Pancreas (tissue), 10 donors: ENCODE measurements around the gene PTPRS. TPM values are rescaled to one million over a fixed set of nuclear protein-coding genes. Genes with fewer than 3 reads are reported as not detected.

Experiments used
- ATAC-seq, 4 donors: fragments of 200-7000 bp; cut with Tn5 transposase; one replicate each; pipeline versions ENCODE4 v1.8.0 to v1.9.1; 2020; ENCODE audit warnings: mild to moderate bottlenecking in 4 of 4, moderate library complexity in 4 of 4
- DNase-seq, 6 donors: peaks; one replicate each; pipeline ENCODE4 v3.0.0-alpha.2; 2020
- FAIRE-seq: peaks from 2 replicates; lab custom pipeline; 2012; peaks lifted over from hg19 to GRCh38; lab: Jason Lieb, UNC
- H3K27ac ChIP-seq, 4 donors: fragments of 200-600 bp; sonication (generic); 1 replicate in 3 of 4; 2 replicates in 1 of 4; pipeline versions ENCODE4 v1.5.0 to v1.8.0; 2020
- H3K27me3 ChIP-seq, 4 donors: fragments of 200-600 bp; one replicate each; pipeline ENCODE4 v1.8.0; 2021
- H3K36me3 ChIP-seq, 3 donors: fragments of 200-600 bp; sonication (generic) in 1 of 3; one replicate each; pipeline versions ENCODE4 v1.5.0 to v1.8.0; 2020 to 2021
- H3K4me1 ChIP-seq, 3 donors: fragments of 200-600 bp; one replicate each; pipeline ENCODE4 v1.8.0; 2021
- H3K4me3 ChIP-seq, 4 donors: fragments of 200-600 bp; sonication (generic) in 2 of 4; one replicate each; pipeline versions ENCODE4 v1.5.0 to v1.8.0; 2020 to 2021
- H3K9me3 ChIP-seq, 4 donors: fragments of 200-600 bp; one replicate each; pipeline ENCODE4 v1.8.0; 2021
- WGBS, 2 donors: extraction: QIAGEN DNeasy Blood & Tissue Kit; methylation state at CpG; one replicate each; pipeline ENCODE4 v1.1.7; 2013; 5-methylcytosine and 5-hydroxymethylcytosine counted together
- intact Hi-C, 3 donors: fragments of 100-400 bp; cut with DNase I; formaldehyde crosslinking; loops; one replicate each; pipeline versions ENCODE4 v1.11.1 to v1.14.2; 2022
- polyA plus RNA-seq, 2 donors: library from polyadenylated mRNA; stranded (reverse); fragments of 200-250 nt; gene quantifications; one replicate each; pipeline ENCODE4 v1.2.3, GENCODE V29; 2013
- total RNA-seq, 6 donors: library from RNA; stranded (reverse); fragmentation: NEBNext Ultra II Directional in 4 of 6; extraction: Animal tissue kit (Norgen Biotek cat#: 25700) in 4 of 6; gene quantifications; one replicate each; pipeline versions ENCODE4 v1.2.1 to v1.2.4, GENCODE V29; 2021 to 2023
- TF ChIP-seq, protein P1 (sequence below), 4 donors: fragments of 200-600 bp; sonication (generic) in 3 of 4; IDR thresholded peaks; one replicate each; pipeline versions ENCODE4 v1.5.0 to v1.8.0; 2021; ENCODE audit warnings: antibody characterized with exemption in 4 of 4
- donor health status: healthy with polysubstance abuse.
- donor health status: DM: no; HTN: no; CAD: no; lungs with moderate emphysema.
- donor health status: DM: no; HTN: no; CAD: no.
- donor health status: control.
- donor health status: control.
- donor health status: Bipolar disorder and iron deficiency.
- donor health status: DM: yes; HTN: yes; CAD: no.
- donor health status: DM: no; HTN: no; CAD: no.
- donor health status: DM: no; HTN: no; CAD: no.
- donor health status: DM: yes; HTN: yes; CAD: no.

Gene PTPRS
- total and polyA plus RNA-seq, 8 donors, result 14.8 to 91.2 (median 69.4) TPM

DNA sequence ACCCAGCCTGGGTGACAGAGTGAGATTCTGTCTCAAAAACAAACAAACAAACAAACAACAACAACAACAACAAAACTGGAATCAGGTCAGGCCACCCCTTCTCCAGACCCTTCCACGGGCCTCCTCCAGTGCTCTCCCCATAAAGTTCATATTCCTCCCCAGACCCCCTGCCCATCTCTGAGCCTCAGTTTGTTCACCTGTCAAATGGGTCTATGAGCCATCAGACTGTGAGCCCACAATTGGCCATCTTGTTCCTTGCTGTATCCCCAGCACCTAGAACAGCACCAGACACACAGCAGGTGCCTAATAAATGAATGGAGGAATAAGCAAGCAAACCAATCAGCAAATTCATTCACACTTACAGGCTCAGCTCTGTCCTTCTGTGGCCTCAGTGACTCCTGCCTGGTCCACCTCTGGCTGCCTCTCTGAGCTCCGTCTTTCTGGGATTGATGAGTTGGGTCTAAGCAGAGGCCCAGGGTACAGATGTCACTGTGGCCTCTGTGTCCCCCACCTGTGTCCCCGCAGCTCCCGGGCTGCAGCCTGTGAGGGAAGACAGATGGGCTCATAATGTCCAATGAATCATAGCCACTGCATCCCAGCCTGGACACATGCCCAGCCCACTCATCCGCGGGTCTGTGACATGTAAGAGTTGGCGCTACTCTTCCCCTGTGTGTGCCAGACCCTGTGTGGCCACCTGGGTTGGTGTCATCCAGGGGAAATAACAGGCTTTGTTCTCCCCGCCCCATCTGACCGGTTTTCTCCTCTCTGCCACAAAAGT lies 19.6 kb upstream of the PTPRS start:
- Histone ChIP-seq H3K4me1 (no peaks in the 10 kb centered on the region), H3K4me3 (no peak overlapping the region), H3K9me3 (no peaks in the 10 kb centered on the region), H3K27me3 (no peaks in the 10 kb centered on the region), H3K27ac (no peak overlapping the region), H3K36me3 (no peaks in the 10 kb centered on the region)
- peak in 3 of 4 donors; percentile 14 to 59 (median 41) for ATAC-seq
- DNase-seq, result peak in 1 of 6 donors; percentile 25
- intact Hi-C loops, result no loop called here
- TF ChIP-seq, protein P1, sequence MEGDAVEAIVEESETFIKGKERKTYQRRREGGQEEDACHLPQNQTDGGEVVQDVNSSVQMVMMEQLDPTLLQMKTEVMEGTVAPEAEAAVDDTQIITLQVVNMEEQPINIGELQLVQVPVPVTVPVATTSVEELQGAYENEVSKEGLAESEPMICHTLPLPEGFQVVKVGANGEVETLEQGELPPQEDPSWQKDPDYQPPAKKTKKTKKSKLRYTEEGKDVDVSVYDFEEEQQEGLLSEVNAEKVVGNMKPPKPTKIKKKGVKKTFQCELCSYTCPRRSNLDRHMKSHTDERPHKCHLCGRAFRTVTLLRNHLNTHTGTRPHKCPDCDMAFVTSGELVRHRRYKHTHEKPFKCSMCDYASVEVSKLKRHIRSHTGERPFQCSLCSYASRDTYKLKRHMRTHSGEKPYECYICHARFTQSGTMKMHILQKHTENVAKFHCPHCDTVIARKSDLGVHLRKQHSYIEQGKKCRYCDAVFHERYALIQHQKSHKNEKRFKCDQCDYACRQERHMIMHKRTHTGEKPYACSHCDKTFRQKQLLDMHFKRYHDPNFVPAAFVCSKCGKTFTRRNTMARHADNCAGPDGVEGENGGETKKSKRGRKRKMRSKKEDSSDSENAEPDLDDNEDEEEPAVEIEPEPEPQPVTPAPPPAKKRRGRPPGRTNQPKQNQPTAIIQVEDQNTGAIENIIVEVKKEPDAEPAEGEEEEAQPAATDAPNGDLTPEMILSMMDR (IDR thresholded peaks at IDR 0.05), result no peak
- 30 to 33% methylated on average over 9 of the region's 9 CpGs for WGBS, 2 donors
- FAIRE-seq, result no peak

DNA sequence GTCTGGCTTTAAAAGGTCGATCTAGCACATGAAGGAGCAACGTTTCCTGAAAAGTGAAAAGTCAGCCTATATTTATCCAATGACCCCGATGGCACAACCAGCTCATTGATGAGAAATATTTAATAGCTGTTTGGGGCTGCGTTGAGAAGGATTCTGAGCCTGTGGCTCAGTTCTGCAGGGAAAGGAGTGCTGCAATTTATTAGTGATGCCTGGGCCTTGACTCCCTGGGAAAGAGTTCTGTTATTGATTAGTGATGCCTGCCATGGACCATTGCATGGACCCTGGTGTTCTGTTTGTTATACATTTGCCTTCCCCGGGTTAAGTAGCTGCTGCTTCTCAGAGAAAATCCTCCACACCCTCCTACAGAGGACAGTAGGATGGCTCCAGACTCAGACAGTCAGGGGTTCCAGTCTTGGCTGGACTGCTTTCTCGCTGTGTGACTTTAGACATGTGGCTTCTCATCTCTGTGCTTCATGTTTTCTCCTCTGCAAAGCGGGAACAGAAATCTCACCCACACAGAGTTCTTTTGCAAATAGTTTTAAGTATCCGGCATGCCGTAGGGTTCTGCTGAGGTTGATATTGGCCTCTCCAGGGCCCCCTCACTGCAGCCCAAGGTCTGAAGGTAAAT lies 17.7 kb upstream of the PTPRS start:
- no peak for FAIRE-seq
- 54 to 61% methylated on average over 9 of the region's 9 CpGs for WGBS, 2 donors

DNA sequence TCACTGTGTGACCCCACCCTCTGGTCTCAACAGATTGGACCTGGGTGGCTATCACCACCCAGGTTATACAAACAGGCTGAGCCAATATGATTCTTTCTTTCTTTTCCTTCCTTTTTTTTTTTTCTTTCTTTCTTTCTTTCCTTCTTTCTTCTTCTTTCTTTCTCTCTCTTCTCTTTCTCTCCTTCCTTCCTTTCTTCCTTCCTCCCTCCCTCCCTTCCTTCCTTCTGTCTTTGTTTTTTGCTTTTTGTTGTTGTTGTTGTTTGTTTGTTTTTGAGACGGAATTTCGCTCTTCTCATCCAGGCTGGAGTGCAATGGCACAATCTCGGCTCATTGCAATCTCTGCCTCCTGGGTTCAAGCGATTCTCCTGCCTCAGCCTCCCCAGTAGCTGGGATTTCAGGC lies 17.0 kb upstream of the PTPRS start:
- no peak overlapping the region for H3K27ac ChIP-seq
- H3K36me3 ChIP-seq, result no peaks in the 10 kb centered on the region
- 55 to 62% methylated on average over 4 of the region's 4 CpGs for WGBS, 2 donors

More for the DNA sequence above, 17.7 kb upstream of the PTPRS start:
- no peak overlapping the region for H3K4me3 ChIP-seq
- TF ChIP-seq, protein P1 (IDR thresholded peaks at IDR 0.05), result no peak
- H3K27ac ChIP-seq, result no peak overlapping the region
- DNase-seq (no peak), ATAC-seq (no peak)
- H3K4me1 ChIP-seq, result no peaks in the 10 kb centered on the region
- H3K27me3 ChIP-seq, result no peaks in the 10 kb centered on the region
- no peaks in the 10 kb centered on the region for H3K36me3 ChIP-seq
- no peaks in the 10 kb centered on the region for H3K9me3 ChIP-seq
- intact Hi-C loops, result no loop called here

DNA sequence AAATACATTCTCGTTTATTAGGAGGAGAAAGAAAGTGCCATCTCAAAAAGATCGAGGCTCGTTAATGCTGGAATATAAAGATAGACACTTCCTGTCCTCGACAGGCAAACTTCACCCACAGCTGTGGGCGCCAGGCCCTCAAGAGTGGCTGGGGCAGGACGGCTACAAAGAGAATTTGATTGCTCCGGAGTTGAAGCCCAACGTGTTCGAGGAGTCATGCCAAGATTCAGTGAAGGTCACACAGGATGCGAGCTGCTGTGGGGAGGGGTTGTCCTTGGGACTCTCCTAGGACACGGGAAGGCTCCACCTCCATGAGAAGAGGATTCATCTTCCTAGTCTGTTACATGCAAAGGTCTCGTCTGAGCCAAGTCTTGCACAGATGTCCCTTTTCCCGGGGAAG lies 16.3 kb upstream of the PTPRS start:
- H3K4me3 ChIP-seq, result no peak overlapping the region
- DNase-seq, result no peak
- no peaks in the 10 kb centered on the region for H3K27me3 ChIP-seq
- intact Hi-C loops, result no loop called here
- H3K4me1 ChIP-seq, result no peaks in the 10 kb centered on the region
- 11 to 13% methylated on average over 13 of the region's 13 CpGs for WGBS, 2 donors
- no peaks in the 10 kb centered on the region for H3K36me3 ChIP-seq
- H3K27ac ChIP-seq, result no peak overlapping the region
- no peak for FAIRE-seq
- ATAC-seq, result no peak
- TF ChIP-seq, protein P1 (IDR thresholded peaks at IDR 0.05), result no peak
- no peaks in the 10 kb centered on the region for H3K9me3 ChIP-seq

More for the DNA sequence above, 17.0 kb upstream of the PTPRS start:
- TF ChIP-seq, protein P1 (IDR thresholded peaks at IDR 0.05), result no peak
- intact Hi-C loops, result no loop called here
- ATAC-seq (no peak), FAIRE-seq (no peak), DNase-seq (no peak)
- H3K4me3 ChIP-seq, result no peak overlapping the region
- no peaks in the 10 kb centered on the region for H3K9me3 ChIP-seq
- no peaks in the 10 kb centered on the region for H3K27me3 ChIP-seq
- no peaks in the 10 kb centered on the region for H3K4me1 ChIP-seq

DNA sequence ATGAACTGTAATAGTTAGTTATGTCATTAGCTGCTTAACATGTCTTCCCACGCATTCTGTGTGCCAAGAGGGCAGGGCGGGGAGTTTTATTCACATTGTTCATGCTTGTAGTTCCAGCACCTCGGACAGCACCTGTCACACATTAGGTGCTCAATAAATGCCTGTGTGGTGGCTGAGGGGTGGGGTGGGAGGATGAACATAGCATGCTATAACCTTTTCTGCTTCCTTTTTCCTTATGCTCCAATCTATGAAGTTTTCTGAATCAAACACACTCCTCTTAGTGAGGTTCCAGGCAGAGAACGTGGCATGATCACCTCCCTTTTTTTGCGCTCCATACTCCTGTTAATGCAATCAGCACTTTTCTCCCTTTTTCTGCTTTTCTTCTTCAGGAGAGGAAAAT lies 15.8 kb upstream of the PTPRS start:
- TF ChIP-seq, protein P1 (IDR thresholded peaks at IDR 0.05), result no peak
- DNase-seq (no peak), ATAC-seq (no peak), FAIRE-seq (no peak)
- H3K4me1 ChIP-seq, result no peaks in the 10 kb centered on the region
- H3K27me3 ChIP-seq, result no peaks in the 10 kb centered on the region
- 76 to 82% methylated on average over 5 of the region's 5 CpGs for WGBS, 2 donors
- no peaks in the 10 kb centered on the region for H3K36me3 ChIP-seq
- no peak overlapping the region for H3K4me3 ChIP-seq
- no peaks in the 10 kb centered on the region for H3K9me3 ChIP-seq
- no peak overlapping the region for H3K27ac ChIP-seq
- intact Hi-C loops, result no loop called here
